KG1 (cell line): ENCODE results near the gene SMIM35.

Source experiments
- DNase-seq: peaks from one replicate; lab custom pipeline; 2025; lab: John Stamatoyannopoulos, UW

SMIM35 gene

DNA sequence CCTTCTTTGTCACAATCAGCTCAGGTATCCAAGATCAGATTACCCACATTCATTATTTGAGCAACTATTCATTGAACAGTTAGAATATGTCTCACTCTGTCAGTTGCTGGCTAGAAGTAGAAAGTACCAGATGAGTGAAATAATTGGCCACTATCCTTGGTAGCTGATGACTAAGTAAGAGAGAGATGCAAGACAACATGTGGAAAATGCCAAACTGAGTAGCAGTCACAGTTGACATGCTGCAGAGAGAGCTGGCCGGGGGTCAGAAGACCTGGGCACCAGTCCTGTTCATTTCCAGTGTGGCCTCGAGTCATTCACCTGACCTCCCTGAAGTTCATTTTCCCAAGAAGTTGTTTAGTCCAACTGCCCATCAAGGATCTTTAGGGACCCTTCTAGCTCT, 22.5 kb upstream of the SMIM35 start:
- no peak for DNase-seq

GRCh38 chr11:118108513-118108912, 21.8 kb upstream of the SMIM35 start:
- DNase-seq: no peak

DNA sequence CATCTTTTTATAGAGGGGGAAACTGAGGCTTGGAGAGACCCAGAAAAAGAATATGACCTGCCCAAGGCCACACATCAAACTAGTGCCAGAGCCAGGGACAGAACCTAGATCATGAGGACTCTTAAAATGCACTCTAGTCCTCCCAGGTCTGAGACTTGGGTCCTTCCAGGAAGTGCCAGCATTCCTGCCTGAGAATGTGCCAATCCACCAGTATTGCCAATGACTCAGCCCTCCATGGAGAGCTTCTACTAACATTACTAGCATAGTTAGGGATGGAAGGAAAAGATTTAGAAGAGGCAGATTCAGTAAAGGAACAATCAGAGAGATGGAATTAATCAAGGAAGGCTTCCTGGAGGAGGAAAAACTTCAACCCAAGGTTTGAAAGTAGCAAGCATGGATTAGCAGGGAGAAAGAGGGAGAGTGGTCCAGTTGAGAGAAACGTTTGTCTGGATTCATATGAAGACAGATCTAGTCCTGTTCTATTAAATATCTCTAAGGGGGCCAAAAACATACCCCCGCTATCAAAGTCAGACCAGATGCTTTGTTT, 20.1 kb upstream of the SMIM35 start:
- no peak for DNase-seq

DNA sequence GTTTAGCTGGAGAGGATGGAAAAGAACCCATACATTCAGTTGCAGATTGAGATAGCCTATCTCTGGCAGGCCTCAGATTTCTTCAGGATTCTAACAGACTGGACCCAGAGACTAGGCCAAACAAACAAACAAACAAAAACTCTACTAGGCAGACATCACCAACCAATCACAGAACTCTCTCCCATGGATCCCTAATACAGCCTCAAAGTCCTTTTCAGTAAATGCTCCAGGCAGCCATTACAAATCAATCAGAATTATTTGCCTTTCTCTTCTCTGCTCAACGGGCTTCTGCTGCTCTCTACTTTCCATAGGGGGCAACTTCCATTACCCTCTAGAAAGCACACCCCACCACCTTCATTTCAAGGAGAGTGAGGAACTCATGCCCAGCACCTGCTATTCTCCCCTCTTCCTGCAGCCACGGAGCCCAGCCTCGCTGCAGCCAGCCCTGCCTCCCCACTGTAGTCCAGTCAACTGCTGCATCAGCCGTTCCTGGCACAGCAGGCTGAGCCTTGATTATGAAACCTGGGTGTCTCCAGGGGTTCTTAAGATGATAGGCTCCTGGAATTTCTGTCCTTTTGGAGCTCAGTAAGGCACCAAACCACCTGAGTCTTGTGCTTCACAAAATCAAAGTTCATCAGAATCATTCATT, 19.0 kb upstream of the SMIM35 start:
- DNase-seq: no peak

DNA sequence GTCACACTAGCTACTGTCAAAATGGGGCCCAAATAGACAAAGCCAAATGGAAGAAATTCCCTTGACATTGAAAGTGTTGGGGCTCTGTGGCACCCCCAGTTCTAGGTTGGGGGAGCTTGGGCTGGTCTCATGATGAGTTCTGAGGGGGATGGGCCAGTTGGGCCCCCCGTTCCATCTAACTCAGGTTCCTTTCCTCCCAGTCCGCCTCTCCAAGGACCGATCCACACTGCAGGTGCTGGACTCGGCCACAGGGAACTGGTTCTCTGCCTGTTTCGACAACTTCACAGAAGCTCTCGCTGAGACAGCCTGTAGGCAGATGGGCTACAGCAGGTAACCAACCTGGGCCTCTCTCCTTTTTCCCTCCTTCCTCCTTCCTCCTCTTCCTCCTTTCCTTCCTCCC, 17.7 kb upstream of the SMIM35 start:
- no peak for DNase-seq

- no peak for DNase-seq
Observed at GRCh38 chr11:118102721-118103261, 16.0 kb upstream of the SMIM35 start.

DNA sequence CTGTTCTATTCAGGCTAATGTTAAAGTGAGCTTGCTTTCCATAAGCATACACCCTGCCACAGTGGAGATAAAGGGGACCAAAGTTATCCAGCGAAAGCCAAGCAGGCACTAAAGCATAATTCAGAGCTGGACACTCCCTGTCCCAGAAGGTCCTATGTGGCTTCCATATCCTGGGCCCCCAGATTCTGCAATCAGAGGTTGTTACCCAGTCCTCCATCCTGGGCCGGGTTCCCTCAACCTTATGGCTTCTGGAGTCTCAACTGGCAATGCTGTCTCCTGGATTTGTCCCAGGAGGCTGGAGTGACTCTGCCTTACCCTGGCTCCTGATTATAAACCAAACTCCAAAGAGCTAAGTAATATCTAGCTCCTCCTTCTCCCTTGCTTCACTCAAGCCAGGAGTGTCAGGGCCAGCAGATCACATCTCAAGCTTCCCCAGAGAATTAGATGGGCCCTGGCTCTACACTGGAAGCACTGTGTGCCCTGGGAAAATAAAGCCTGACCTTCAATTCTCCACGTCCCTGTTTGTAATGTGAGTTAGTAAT, 14.0 kb upstream of the SMIM35 start:
- DNase-seq: no peak

GRCh38 chr11:118099838-118100556, 13.2 kb upstream of the SMIM35 start:
- DNase-seq: no peak

DNA sequence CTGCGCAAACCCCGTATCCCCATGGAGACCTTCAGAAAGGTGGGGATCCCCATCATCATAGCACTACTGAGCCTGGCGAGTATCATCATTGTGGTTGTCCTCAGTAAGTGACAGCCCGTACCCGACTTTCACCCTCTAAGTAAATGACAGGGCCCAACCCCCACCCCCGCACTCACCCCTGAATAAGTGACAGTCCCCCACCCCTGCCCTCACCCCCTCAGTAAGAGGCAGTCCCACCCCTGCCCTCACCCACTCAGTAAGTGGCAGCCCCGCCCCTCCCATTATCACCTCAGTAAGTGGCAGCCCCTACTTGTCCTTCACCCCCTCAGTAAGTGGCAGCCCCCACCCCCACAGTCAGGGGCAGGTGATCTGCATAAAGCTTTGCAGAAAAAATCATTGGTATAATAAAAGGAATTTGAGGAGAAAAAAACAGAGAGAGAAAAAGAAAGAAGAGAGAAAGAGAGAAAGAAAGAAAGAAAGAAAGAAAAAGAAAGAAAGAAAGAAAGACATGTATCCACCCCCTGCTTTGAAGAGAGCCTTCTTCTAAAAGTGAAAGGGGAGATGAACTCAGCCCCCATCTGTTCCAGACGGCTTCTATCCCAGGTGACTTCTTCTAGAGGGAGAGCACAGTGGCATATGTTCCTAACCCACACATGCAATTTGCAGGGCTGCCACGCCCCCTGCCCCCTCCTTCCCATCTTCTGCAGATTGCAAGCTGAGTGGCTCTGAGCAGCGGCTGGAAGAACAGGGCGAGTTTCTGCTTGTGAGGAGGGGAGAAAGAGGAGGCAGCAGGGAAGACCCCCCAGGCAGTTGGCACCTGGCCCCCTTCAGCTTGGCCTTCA, 12.5 kb upstream of the SMIM35 start:
- no peak for DNase-seq

GRCh38 chr11:118095967-118096367, 9.2 kb upstream of the SMIM35 start:
- DNase-seq: no peak

DNA sequence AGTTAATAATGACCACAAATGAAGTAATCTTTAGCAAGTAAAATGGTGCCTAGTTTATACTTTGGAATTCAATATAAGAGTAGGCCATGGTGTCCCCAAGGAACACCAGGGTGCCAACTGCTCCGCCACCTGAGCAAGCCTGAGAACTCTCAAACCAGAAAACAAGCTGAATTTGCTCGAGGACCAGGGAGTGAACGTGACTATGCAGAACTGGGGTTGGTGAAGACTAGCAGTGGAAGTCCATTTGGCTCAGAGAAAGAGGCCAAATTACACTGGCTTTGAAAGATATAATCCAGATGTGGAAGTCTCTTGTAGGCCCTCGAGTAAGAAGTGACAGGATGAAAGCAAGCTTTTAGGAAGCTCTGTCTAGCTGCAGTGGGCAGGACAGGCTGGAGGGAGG, 8.7 kb upstream of the SMIM35 start:
- no peak for DNase-seq

- DNase-seq: no peak
Observed at GRCh38 chr11:118092907-118093571, 6.3 kb upstream of the SMIM35 start.

- DNase-seq: no peak
Observed at GRCh38 chr11:118091690-118092089, 4.9 kb upstream of the SMIM35 start.

- no peak for DNase-seq
Observed at GRCh38 chr11:118090545-118091162, 3.9 kb upstream of the SMIM35 start.

GRCh38 chr11:118088531-118088930, 1.8 kb upstream of the SMIM35 start:
- peak; percentile 64 for DNase-seq

DNA sequence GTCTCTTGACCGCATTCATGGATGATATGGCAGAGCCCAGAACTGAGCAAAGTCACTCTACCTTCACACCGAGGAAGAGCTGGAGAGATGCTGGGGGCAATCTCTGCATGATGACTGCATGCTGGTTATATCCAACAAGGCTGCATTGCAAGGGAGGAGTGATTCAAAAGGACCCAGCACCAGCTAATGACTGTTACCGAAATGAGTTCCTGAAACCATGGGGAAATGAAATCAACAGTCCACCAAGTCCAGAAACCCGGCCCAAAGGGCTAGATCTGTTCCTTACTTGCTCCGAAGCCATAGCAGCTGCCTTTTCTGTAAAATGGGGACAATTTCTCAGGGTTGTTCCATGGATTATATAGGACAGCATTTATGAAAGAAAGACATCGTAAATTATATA, 1.2 kb upstream of the SMIM35 start:
- no peak for DNase-seq

DNA sequence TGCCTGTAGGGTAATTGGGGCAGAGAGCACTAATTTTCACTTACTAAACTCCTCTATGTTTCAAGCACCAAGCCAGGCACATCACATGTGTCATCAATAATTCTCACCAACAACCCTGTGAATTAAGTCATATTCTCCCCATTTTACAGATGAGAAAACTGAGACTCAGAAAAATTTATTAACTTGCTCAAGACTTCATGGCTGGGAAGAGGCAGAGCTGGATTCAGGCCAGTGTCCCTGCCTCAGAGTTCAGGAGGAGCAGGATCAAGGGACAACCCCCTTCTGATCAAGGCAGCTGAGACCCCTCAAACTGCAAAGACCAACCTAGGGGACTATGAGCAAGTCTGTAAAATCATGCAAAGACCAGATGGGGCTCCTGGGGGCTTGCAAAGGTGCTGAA, 2.1 kb downstream of the SMIM35 start:
- DNase-seq: no peak

DNA sequence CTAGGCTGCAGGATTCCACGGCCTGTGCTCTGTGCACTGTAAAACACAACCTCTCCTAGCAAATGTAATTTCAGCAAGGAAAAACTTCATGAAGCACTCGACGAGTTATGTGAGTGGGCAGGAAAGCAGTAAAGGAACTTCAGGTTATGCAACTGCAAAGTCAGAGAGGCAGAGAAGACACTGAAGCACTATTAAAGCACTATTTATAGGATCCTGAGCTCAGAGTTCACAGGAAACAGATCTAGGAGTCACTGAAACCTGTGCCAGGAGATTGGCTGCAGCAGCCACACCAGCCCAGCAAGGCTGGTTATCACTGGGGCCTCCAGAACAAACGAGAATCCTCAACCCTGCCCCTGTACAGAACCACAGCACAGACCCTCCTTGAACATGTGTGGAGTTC, 2.5 kb downstream of the SMIM35 start:
- DNase-seq: peak; percentile 60

GRCh38 chr11:118082880-118083552, 3.7 kb downstream of the SMIM35 start:
- DNase-seq: no peak

- no peak for DNase-seq
Observed at GRCh38 chr11:118081241-118081958, 5.4 kb downstream of the SMIM35 start.
